HG03565 (cell line): Measurements from ENCODE around the gene TNKS2.
A peak's percentile ranks its signal among the peaks of the same experiment; 100 is the strongest.
"Not testable (repeated sequence)": the region's sequence is repeated elsewhere in the genome, so short reads cannot be mapped to it uniquely, and the experiment has no call there.

Experiments
- ATAC-seq: cut with Tn5 transposase; IDR thresholded peaks from one replicate; pipeline ENCODE4 v1.9.1; 2021; ENCODE audit warnings: mild to moderate bottlenecking, moderate library complexity; ENCODE audit not compliant: unreplicated experiment

The TNKS2 gene

DNA sequence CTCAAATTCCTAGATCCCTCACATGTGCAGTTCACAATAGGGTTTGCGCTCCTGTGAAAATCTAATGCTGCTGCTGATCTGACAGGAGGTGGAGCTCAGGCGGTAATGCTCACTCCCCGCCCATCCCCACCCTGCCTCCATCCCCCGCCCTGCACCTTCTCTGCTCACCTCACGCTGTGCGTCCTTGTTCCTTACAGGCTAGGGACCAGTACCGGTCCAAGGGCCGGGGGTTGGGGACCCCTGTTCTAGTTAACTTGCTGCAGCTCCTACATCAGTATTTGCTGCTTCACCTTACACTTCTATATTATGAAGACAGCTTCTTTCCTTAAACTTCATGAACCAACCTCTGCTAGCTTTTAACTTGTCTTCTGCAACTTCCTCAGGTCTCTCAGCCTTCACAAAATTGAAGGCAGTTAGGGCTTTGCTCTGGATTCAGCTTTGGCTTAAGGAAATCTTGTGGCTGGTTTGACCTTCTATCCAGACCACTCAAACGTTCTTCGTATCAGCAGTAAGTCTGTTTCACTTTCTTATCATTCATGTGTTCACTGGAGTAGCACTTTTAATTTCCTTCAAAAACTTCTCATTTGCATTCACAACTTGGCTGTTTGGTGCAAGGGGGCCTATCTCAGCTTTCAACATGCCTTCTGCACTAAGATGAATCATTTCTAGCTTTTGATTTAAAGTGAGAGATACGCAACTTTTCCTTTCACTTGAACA, 1.7 kb upstream of the TNKS2 start:
- ATAC-seq, result no peak

DNA sequence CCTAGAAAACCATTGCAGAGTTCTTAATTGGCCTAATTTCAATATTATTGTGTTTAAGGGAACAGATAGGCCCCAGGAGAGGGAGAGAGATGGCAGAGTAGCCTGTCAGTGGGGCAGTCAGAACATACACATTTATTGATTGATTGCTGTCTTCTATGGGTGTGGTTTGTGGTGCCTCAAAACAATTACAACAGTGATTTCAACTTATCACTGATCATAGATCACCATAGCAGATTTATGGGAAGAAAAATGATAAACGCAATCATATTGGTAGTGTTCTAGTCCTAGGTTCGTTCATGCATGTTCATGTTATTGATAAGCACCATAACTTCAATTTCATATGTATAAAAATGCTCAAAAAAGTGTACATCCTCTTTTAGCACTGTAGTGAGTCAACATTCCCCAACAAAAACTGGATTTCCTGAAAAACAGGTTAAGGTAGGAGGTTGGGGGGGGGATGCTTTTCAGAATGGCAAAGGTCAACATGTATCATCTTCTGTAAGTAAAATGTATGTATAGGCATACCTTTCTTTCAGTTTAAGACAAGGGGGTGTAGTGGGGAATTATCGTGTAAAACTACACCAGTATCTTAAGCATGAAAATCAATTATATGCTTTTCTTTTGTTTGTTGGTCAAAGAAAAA, 1.1 kb upstream of the TNKS2 start:
- no peak for ATAC-seq

DNA sequence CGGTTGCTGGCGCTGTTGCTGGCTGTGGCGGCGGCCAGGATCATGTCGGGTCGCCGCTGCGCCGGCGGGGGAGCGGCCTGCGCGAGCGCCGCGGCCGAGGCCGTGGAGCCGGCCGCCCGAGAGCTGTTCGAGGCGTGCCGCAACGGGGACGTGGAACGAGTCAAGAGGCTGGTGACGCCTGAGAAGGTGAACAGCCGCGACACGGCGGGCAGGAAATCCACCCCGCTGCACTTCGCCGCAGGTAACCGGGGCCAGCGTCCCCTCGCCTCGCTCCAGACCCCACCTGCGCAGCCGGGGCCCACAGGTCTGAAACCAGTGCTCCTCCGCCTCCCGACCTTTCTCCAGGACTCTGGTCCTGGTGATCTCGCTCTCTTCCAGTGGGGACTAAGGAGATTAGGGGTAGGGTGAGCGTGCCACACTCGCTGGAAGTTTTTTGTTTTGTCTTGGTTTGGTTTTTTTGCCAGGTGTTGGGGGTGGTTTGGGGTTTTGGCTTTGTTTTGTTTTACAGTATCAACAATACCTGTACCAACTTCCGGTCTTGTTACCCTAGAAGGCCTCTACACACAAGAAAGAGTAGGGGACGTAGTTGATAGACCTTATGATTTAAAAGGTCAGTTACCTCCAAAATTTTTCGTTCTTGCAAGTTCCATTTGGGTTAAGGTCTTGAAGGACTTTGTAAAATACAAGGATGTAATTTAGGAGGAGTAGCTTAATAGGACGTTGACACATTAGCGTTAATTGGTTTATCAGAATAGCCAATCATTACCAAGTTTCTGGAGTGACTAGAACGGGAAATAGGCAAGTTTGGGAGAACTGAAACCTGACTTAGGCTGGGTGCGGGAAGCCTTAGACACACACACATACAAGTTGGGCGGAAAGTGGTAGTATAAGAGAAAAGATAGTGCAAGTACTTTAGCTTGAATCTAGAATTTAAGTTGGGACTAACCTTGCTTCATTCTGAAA, 704 bp downstream of the TNKS2 start:
- peak; percentile 8 for ATAC-seq

DNA sequence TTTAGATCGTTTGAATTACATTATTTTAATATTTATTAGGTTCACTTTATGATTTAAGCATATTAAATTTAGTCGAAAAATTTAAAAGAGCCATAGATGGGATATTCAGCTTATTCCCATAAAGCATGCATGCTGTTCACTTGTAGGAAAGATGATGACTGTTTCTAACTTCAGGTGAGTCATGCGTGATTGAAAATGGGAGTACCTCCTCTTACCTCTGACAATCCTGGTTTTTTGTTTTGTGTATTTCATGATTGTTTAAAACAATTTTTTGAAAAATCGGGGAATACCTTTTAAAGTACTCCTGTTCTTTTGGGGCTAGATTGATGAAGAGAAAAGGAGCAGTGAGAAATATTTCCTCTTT, 1.4 kb downstream of the TNKS2 start:
- ATAC-seq, result no peak

DNA sequence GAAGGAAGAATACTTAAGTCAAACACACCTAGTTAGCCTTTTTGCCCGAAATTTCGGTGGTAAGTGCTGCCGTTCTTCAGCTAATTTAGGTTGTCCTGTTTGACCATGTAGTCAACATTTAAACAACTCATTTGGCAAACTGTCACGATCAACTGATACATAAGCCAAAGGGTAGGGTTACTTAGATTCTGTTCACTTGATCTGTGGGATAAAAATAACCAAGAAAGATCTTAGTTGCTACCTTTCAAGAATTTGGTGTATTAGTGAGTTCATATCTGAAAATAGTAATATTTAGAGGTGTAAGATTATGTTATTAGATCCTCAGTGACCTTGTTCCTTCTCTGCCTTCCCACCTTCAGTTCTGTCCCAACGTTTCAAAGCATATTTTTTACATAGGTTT, 2.0 kb downstream of the TNKS2 start:
- ATAC-seq, result no peak

DNA sequence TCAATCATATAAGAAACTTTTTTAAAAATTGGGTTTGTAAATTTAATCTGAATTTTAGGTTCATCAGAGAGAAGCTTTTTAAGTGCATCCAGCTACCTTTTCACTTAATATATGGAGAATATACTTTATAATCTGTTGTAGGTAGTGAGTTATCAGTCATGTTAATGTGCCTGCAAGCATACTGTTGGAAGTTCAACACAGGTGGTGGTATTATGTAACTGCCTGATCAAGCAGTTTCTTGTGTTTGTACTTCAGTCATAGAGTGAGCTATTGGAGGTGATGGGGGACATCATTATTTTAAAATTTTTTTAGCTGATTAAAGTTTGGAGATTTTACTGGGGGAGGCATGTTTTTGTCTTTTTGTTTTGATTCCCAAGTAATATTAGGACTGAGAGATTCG, 2.5 kb downstream of the TNKS2 start:
- ATAC-seq, result no peak

DNA sequence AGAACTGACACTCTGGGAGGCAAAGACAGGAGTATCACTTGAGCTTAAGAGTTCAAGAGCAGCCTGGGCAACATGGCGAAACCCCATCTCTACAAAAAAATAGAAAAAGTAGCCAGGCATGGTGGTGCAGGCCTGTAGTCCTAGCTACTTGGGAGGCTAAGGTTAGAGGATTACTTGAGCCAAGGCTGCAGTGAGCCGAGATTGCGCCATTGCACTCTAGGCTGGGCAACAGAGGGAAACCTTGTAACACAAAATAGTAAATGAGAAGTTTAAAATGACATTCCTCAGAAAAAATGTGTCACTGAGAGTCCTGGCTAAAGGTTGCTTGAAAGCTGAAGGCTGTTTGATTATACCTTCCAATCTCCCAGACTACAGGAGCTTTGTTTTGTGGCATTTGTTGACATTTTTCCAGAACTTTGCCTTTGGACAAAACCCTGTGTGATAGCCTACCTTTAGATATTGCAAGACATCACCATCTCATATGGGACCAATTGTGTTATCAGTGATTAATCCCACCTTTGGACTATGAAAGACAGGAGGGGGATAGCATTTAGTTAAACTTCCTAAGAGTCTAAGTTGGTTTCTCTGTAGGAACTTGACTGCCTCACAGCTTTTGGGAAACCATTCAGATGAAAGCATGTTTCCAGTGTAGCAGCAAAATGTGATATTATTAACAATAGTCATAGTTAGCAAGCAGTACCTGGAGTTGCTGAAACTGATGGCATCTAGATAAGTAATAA, 5.3 kb downstream of the TNKS2 start:
- ATAC-seq, result no peak

DNA sequence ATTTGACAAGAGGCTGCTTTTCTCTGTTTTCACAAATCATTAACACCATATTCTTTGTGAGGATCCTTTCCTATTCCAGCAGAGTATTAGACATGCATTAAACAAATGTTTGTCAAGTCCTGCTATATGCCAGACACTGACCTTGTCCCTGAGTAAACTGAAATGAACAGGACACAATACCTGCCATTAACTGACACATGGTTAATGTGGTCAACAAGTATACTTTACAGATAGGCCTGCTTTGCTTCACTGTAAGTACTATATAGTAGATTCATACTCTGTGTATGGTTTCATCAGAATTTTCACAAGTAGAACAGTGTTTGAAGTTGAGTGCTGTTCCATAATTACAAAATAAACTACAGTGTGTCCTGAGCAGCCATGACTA, 5.9 kb downstream of the TNKS2 start:
- ATAC-seq, result no peak

DNA sequence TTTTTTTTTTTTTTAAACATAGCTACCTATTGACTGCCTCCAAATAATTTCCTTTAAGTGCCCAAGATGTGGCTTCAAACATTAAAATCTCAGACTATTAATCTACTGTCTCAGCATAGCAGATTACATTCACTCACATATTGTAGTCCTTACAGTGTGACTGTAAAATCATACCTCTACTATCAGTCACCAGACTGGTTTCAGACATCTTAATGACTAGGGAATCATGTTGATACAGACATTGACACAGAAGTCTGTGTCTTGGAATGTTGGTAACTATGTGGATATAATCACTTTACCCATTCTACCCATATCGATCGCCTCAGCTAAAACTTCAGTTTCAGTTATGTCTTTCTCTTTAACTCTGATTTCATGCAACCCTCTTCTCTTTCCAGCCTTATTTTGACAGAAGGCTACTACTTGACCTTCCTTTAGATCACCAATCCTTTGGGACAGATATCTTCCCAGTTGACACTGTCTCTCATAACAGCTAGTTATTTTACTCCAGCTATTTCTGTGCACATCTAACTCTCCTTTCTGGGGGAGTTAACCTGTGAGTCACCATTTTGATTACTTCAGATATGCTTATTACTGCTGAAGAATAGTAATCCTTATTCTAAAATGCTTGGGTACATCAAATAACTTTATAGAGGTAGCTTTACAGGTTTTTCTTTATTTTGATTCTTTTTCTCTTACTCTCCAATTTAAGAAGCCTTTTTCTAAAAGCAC, 7.0 kb downstream of the TNKS2 start:
- ATAC-seq, result no peak

DNA sequence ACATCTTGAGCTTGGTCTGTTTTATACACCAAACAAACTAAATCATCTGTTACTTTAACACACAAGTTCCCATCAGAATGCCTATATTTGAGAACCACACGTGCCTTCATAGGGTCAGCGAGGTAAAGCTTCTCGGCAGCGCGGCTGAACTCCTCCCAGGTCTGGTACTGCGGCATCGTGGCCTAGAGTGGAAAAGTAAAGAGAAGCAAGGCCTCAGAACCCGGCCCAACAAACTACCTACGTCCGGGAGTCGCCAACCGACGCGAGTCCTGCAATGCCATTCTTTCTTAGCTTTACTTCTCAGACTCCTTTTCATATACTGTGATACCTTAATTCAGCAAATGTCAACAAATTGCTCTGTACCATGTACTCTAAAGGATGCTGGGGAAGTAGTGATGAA, 9.0 kb downstream of the TNKS2 start:
- ATAC-seq, result not testable (repeated sequence)

DNA sequence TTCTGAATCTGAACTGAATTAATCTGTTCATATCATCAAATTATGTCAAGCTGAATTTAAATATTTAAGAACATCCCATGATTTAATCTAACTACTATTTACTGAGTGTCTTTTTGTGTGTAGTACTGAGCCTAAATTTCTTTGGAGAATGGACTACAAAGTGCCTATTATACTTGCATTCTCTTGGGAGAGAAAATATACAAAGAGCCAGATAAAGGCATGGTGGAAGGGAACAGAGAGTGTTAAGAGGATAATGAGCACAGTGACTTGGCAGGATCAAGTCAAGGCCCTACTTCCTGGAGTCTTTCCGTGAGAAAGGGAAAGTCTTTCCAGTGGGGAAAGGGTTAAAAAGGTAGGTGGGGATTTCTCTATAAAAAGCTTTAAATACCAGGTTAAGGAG, 15.0 kb downstream of the TNKS2 start:
- ATAC-seq, result no peak

DNA sequence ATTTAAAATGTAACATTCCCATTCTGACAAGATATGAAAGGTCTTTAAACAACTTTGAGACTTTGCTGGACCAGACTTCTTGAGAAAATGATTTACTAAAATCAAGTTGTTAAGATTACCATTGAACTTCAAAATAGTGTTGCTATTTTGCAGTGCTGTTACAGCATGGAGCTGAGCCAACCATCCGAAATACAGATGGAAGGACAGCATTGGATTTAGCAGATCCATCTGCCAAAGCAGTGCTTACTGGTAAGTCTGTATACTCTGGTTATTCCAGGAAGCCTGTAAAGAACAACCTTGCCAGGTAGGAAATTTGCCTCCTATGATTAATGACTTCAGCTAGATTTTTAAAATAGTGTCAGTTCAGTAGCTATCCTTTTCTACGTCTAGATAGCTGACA, 18.8 kb downstream of the TNKS2 start:
- no peak for ATAC-seq

DNA sequence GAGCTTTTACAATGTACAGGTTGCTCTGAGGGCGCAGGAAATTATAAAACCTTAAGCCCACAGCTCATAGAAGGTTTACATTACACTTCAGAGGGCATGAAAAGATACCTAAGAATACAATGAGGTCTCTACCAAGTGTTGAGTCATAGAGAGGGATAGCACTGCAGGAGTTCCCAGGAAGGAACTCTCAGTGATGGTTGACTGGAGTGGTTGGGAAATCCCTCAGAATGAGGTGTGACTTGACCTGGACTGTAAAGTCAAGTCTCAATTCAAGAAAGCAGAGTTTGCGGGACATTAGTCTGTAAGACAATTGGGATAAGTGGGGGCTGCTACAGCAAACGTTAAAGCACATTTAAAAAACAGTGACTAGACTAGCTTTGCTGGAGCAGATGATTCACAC, 21.9 kb downstream of the TNKS2 start:
- no peak for ATAC-seq

DNA sequence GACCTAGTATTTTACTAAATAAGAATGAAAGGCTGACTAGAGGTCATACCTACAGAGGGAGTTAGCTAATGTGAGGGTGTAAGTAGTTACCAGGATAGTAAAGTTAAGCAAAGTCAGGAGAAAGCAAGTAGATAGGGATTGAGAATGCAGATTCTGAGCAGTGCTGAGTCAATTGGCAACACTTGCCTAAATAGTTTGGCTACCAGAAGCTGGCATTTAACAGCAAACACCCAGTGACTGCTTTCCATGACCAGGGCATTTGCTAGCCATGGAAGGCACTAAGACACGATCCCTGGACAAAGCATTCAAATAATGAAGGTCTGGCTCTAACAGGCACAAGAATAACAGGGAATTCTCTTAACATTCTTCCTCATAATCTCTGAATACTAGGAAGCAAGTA, 25.9 kb downstream of the TNKS2 start:
- ATAC-seq, result no peak

DNA sequence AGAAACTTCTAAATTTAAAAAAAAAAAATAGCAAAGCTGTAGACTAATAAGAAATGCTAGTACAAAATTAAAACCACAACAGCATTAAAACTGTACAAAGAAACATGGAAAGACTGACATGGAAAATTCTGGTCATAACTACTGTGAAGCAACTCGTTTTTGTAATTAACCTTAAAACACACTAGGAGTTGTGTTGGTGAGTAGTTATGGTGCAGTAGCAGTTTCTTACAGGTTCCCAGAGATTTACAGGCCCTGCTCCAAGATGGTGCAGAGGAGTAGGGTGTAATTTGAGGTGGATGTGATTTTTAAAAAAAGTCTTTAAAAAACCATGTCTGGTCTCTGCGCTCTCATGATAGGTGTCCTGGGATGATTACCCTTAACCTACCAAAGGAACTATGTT, 31.0 kb downstream of the TNKS2 start:
- ATAC-seq, result no peak

DNA sequence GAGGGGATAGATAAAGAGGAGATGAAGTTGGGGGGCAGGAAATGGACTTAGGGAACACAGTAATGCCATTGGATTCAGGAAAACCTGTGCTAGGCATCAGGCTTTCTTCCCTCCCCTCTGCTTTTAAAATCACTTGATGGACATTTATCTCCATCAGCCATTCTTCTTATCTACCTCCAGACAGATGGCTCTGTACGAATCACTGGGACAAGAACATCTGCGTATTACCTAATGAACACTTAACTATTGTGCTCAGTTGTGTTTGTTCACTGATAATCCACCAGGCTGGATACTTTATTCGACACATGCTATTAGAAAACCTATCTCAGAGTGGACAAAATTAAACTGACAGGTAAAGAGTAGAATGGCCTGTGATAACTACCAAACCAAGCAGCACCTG, 40.0 kb downstream of the TNKS2 start:
- no peak for ATAC-seq

DNA sequence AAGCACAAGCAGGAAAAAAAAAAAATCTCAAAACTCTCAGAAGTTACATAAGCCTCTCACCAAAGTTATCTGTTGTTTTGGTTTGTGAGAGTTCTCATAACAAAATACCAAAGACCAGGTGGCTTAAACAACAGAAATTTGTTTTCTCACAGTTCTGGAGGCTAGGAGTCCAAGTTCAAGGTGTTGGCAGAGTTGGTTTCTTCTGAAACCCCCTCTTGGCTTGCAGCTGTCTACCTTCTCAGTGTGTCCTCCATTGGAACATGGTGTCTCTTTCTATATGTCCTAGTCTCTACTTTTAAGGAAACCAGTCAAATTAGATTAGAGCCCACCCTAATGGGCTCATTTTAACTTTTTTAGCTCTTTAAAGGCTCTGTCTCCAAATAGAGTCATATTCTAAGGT, 44.9 kb downstream of the TNKS2 start:
- no peak for ATAC-seq

DNA sequence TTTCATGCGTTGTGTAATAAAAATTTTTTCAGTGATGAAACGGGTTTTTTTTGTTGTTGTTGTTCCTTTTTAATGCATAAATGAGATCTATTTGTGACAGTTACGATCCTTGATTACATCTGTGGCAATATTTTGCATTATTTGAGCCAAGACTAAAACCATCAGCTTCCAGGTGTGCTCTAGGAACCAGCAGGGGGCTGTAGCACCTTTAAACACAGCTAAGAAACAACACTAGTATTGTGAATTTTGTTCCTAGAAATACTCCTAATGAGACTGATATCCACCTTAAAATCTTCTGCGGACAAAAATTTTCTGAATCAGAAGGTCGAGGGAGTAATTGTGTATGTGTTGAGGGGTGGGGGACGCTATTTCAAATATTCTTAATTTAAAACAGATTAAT, 58.4 kb downstream of the TNKS2 start:
- no peak for ATAC-seq

DNA sequence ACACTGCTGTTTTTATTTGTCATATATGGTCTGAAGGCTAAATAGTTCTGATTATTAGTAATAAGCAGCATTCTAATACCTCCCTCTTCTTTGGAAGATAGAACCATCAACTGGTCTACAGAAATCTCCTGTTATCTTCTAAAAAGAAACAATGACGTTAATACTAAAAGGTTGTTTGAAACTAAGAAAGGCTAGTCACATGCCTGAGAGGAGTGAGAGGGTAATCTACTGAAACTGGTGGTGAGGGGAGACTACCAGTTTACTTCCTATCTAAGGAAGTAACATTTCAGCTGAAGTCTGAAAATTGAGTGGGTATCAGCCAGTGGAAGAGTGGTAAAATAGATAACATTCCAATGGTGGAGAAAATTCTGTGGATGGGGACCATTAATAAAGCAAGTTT, 62.7 kb downstream of the TNKS2 start:
- no peak for ATAC-seq

DNA sequence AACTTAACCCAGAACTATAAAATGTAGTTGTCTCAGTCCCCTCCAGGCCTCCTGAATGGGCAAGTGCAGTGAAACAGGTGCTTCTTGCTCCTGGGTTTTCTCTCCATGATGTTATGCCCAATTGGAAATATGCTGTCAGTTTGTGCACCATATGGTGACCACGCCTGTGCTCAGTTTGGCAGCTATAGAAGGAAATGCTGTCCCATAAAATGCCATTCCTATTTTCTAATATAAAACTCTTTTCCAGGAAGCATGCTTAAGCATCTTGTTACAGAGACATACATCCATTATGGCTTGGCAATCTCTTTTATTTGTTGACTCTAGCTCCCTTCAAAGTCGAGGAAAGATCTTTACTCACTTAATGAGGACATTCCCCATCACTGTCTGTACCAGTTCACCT, 65.9 kb downstream of the TNKS2 start:
- no peak for ATAC-seq

DNA sequence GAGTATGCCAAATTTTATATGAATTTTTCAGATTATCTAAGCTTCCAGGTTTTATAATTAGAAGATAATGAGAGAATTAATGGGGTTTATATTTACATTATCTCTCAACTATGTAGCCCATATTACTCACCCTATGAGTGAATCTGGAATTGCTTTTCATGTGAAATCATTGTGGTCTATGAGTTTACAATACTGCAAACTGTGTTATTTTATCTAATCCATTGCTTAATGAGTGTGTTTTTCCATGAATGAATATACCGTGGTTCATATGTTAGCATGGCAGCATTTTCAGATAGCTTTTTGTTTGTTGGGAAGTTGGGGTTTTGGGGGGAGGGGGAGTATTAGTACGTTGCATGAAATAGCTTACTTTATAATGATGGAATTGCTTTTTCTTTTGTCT, 66.5 kb downstream of the TNKS2 start:
- ATAC-seq, result no peak
